Activated CD4-positive, alpha-beta T cell treated with anti-CD3 and anti-CD28 coated beads, Interleukin-2, amount 10 ng/mL, durations not matched to agents 7 days and 5 days (primary cell): ENCODE results near the gene MRPL46. TPM values are rescaled to one million over a fixed set of nuclear protein-coding genes. Genes with fewer than 3 reads are reported as not detected.
"Not testable (repeated sequence)": the region's sequence is repeated elsewhere in the genome, so short reads cannot be mapped to it uniquely, and the experiment has no call there.

Experiments used
- CTCF ChIA-PET: fragments of 350-600 bp; sonication (Branson Sonifier 250); formaldehyde crosslinking; loops from one replicate; lab custom pipeline; 2021; ENCODE audit warnings: antibody characterized with exemption; lab: Charles Lee
- POLR2A ChIA-PET: fragments of 350-600 bp; sonication (Branson Sonifier 250); formaldehyde crosslinking; loops from one replicate; lab custom pipeline; 2021; ENCODE audit warnings: antibody characterized with exemption; lab: Charles Lee
- DNase-seq: peaks from one replicate; pipeline ENCODE4 v3.0.0-alpha.2; 2020
- H3K27ac Mint-ChIP-seq: one replicate; pipeline ENCODE4 v1.8.0; 2021; ENCODE audit warnings: mild to moderate bottlenecking, moderate library complexity, mixed read lengths
- H3K27me3 Mint-ChIP-seq: one replicate; pipeline ENCODE4 v1.8.0; 2021; ENCODE audit warnings: mixed read lengths
- H3K36me3 Mint-ChIP-seq: one replicate; pipeline ENCODE4 v1.8.0; 2021; ENCODE audit warnings: low read depth, mixed read lengths
- H3K4me1 Mint-ChIP-seq: one replicate; pipeline ENCODE4 v1.8.0; 2021; ENCODE audit warnings: mixed read lengths
- H3K4me3 Mint-ChIP-seq: one replicate; pipeline ENCODE4 v1.8.0; 2021; ENCODE audit warnings: mild to moderate bottlenecking, moderate library complexity, mixed read lengths
- H3K9me3 Mint-ChIP-seq: one replicate; pipeline ENCODE4 v1.8.0; 2021; ENCODE audit warnings: mixed read lengths
- total RNA-seq, 2 experiments: library from RNA; stranded (reverse); gene quantifications; one replicate each; pipeline ENCODE4 v1.2.3, GENCODE V29; 2021

The MRPL46 gene
- total RNA-seq, 2 experiments from 2014 or later: 25.9 to 26.0 TPM

GRCh38 chr15:88453651-88454050 is 13.5 kb downstream of the MRPL46 start:
- H3K27me3 Mint-ChIP-seq: no peaks in the 10 kb centered on the region
- DNase-seq: no peak
- CTCF ChIA-PET: interaction anchor here (0.8 kb wide), 1 partner anchor 73 kb away, joined by 3 read pairs; no protein-coding TSS in a partner anchor

GRCh38 chr15:88450125-88450798 is 16.9 kb downstream of the MRPL46 start:
- peaks cover 4% of the 10 kb centered on the region for H3K4me1 Mint-ChIP-seq
- H3K4me3 Mint-ChIP-seq: no peak overlapping the region
- H3K27me3 Mint-ChIP-seq: no peaks in the 10 kb centered on the region
- H3K9me3 Mint-ChIP-seq: no peaks in the 10 kb centered on the region
- H3K36me3 Mint-ChIP-seq: no peaks in the 10 kb centered on the region
- DNase-seq: peak; percentile 74
- ChIA-PET POLR2A (no interaction called here), CTCF (interaction anchor here (0.5 to 2.4 kb wide), 7 partner anchors 10 to 204 kb away, joined by 3 to 10 read pairs (median 3); no protein-coding TSS in a partner anchor)
- H3K27ac Mint-ChIP-seq: no peak overlapping the region

More at GRCh38 chr15:88453651-88454050, 13.5 kb downstream of the MRPL46 start:
- Mint-ChIP-seq H3K4me1 (peaks cover 4% of the 10 kb centered on the region), H3K36me3 (peaks cover 2% of the 10 kb centered on the region), H3K9me3 (no peaks in the 10 kb centered on the region), H3K4me3 (no peak overlapping the region), H3K27ac (no peak overlapping the region)
- POLR2A ChIA-PET: no interaction called here

DNA sequence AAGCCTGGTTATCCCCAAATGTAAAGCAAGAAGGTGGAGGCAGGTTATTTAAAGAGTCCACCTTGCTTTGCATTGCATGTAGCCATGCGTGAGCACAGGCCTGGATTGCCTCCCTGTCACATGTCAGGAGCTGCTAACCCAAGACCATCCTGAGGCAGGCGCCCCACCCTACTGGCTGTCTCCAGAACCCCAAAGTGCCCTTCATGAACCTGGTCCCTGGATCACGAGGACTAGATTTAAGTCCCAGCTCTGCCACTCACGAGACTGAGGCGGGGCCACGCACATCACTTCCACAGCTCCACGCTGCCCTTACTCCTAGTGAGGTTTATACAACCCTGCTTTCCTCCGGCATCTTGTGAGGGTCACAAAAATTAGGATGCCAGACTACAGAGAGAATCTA is 17.6 kb downstream of the MRPL46 start:
- POLR2A ChIA-PET: no interaction called here

DNA sequence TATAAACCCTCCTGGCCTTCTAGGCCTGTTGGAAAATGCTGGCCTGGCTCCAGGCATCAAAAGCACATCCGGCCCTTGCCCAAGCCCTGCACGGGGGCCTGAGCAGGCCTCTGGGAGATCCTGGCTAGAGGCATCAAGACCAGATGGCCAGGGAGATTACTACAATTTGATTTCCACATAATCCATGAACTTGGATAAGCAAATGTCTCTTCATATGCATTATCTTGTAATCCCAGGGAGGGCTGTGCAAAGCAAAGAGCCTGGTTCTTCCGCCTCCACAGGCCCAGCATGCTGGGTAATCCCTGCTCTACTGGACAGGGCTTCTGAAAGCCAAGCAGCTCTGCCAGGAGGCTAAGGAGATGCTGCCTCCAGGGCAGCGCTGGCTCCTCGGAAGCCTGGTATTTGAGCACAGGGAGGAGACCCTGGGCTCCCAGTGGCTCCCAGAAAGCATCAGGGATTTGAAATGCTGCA is 18.2 kb downstream of the MRPL46 start:
- DNase-seq: no peak
- ChIA-PET CTCF (interaction anchor here (2.4 kb wide), 1 partner anchor 11 kb away, joined by 10 read pairs; no protein-coding TSS in a partner anchor), POLR2A (no interaction called here)

More for the DNA sequence above, 17.6 kb downstream of the MRPL46 start:
- H3K27ac Mint-ChIP-seq: no peak overlapping the region
- peaks cover 3% of the 10 kb centered on the region for H3K4me1 Mint-ChIP-seq
- CTCF ChIA-PET: interaction anchor here (0.5 to 2.4 kb wide), 6 partner anchors 11 to 203 kb away, joined by 3 to 10 read pairs (median 3); no protein-coding TSS in a partner anchor
- H3K9me3 Mint-ChIP-seq: no peaks in the 10 kb centered on the region
- DNase-seq: no peak
- H3K36me3 Mint-ChIP-seq: no peaks in the 10 kb centered on the region
- no peaks in the 10 kb centered on the region for H3K27me3 Mint-ChIP-seq
- no peak overlapping the region for H3K4me3 Mint-ChIP-seq

DNA sequence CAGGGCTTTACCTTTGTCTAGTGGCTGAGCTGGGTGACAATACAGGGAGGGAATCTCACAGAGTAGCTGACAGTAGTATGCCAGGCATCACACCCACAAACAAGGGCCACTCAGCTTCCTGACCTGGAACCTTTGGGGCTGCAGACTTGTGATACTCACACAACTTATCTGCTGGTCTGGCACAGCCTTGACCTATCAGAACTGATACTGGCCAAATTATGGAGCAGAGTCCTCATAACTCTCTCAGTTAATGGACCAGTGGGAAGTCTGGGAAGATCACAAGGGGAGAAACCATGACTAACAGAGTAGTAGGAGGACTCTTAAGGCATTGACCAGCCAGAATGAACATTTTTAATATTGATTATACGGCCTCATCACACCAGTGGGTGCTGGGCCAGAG is 19.4 kb downstream of the MRPL46 start:
- DNase-seq: no peak
- H3K4me3 Mint-ChIP-seq: no peak overlapping the region
- H3K27ac Mint-ChIP-seq: no peak overlapping the region
- POLR2A ChIA-PET: no interaction called here
- H3K9me3 Mint-ChIP-seq: peaks cover 4% of the 10 kb centered on the region
- H3K36me3 Mint-ChIP-seq: no peaks in the 10 kb centered on the region
- peaks cover 9% of the 10 kb centered on the region for H3K27me3 Mint-ChIP-seq
- CTCF ChIA-PET: interaction anchor here (2.4 kb wide), 1 partner anchor 9 kb away, joined by 10 read pairs; no protein-coding TSS in a partner anchor
- H3K4me1 Mint-ChIP-seq: peaks cover 3% of the 10 kb centered on the region

More for the DNA sequence above, 18.2 kb downstream of the MRPL46 start:
- Mint-ChIP-seq H3K27ac (no peak overlapping the region), H3K27me3 (peaks cover 2% of the 10 kb centered on the region), H3K36me3 (no peaks in the 10 kb centered on the region), H3K4me3 (no peak overlapping the region), H3K9me3 (peaks cover under 1% of the 10 kb centered on the region), H3K4me1 (peaks cover 3% of the 10 kb centered on the region)

- H3K4me1 Mint-ChIP-seq: peaks cover 3% of the 10 kb centered on the region
- H3K9me3 Mint-ChIP-seq: peaks cover 4% of the 10 kb centered on the region
- H3K4me3 Mint-ChIP-seq: no peak overlapping the region
- DNase-seq: no peak
- H3K36me3 Mint-ChIP-seq: no peaks in the 10 kb centered on the region
- peaks cover 12% of the 10 kb centered on the region for H3K27me3 Mint-ChIP-seq
- CTCF ChIA-PET: no interaction called here
- H3K27ac Mint-ChIP-seq: no peak overlapping the region
- POLR2A ChIA-PET: no interaction called here
These were observed 20.0 kb downstream of the MRPL46 start for GRCh38 chr15:88447206-88447605.

GRCh38 chr15:88441076-88441730 is 26.0 kb downstream of the MRPL46 start:
- Mint-ChIP-seq H3K27ac (no peak overlapping the region), H3K4me3 (no peak overlapping the region), H3K27me3 (peaks cover 12% of the 10 kb centered on the region), H3K9me3 (peaks cover 4% of the 10 kb centered on the region), H3K4me1 (no peaks in the 10 kb centered on the region), H3K36me3 (no peaks in the 10 kb centered on the region)
- no peak for DNase-seq
- ChIA-PET CTCF (interaction anchor here (1.1 to 1.3 kb wide), 2 partner anchors 9 to 15 kb away, joined by 3 read pairs; no protein-coding TSS in a partner anchor), POLR2A (no interaction called here)

- H3K27me3 Mint-ChIP-seq: peaks cover 16% of the 10 kb centered on the region
- no peaks in the 10 kb centered on the region for H3K4me1 Mint-ChIP-seq
- no peaks in the 10 kb centered on the region for H3K36me3 Mint-ChIP-seq
- H3K4me3 Mint-ChIP-seq: no peak overlapping the region
- POLR2A ChIA-PET: no interaction called here
- DNase-seq: no peak
- CTCF ChIA-PET: interaction anchor here (0.7 to 1.3 kb wide), 2 partner anchors 10 to 64 kb away, joined by 3 read pairs; no protein-coding TSS in a partner anchor
- no peak overlapping the region for H3K27ac Mint-ChIP-seq
- H3K9me3 Mint-ChIP-seq: peaks cover 4% of the 10 kb centered on the region
These were observed 27.2 kb downstream of the MRPL46 start for GRCh38 chr15:88440021-88440420.

GRCh38 chr15:88438181-88438580 is 29.0 kb downstream of the MRPL46 start:
- no peak for DNase-seq
- Mint-ChIP-seq H3K4me1 (no peaks in the 10 kb centered on the region), H3K36me3 (no peaks in the 10 kb centered on the region), H3K4me3 (no peak overlapping the region), H3K9me3 (no peaks in the 10 kb centered on the region), H3K27me3 (peaks cover 9% of the 10 kb centered on the region), H3K27ac (no peak overlapping the region)
- ChIA-PET POLR2A (no interaction called here), CTCF (interaction anchor here (0.6 to 1.4 kb wide), 2 partner anchors 11 to 542 kb away, joined by 3 to 10 read pairs; no protein-coding TSS in a partner anchor)

- H3K27me3 Mint-ChIP-seq, H3K9me3 Mint-ChIP-seq, POLR2A ChIA-PET, DNase-seq, H3K4me1 Mint-ChIP-seq, H3K27ac Mint-ChIP-seq, H3K36me3 Mint-ChIP-seq, H3K4me3 Mint-ChIP-seq: not testable (repeated sequence)
- CTCF ChIA-PET: interaction anchor here (1.4 kb wide), 1 partner anchor 33 kb away, joined by 3 read pairs; the partner anchor contains the start of genes MRPL46 and MRPS11
These were observed 33.1 kb downstream of the MRPL46 start for GRCh38 chr15:88434106-88434505.

DNA sequence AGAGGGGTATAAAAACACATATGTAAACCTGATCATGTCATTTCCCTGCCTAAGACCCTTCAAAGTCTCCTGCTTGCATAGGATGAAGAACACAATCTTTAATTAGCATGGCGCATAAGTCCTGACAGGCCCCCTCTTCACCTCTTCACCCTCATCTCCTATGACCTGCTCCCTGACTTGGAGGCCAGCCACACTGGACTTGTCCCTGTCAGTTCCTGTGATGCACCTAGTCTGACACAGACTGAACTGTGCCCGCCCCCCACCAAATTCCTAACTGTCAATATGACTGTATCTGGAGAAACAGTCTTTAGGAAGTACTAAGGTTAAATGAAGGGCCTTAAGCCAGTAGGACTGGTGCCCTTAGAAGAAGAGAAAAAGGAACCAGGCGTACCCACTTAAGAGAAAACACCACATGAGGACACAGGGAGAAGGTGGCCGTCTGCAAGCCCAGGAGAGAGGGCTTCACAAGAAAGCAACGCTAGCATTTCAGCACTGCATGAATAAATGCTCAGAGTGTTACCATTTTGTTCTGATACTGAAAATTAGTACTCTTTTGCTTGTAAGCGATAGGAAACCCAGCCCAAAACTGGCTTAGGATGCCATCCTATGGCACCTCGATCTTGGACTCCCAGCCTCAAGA is 34.0 kb downstream of the MRPL46 start:
- H3K4me3 Mint-ChIP-seq: no peak overlapping the region
- no peaks in the 10 kb centered on the region for H3K4me1 Mint-ChIP-seq
- CTCF ChIA-PET: no interaction called here
- DNase-seq: no peak
- H3K36me3 Mint-ChIP-seq: no peaks in the 10 kb centered on the region
- no peak overlapping the region for H3K27ac Mint-ChIP-seq
- H3K9me3 Mint-ChIP-seq: no peaks in the 10 kb centered on the region
- peaks cover 7% of the 10 kb centered on the region for H3K27me3 Mint-ChIP-seq
- POLR2A ChIA-PET: no interaction called here

GRCh38 chr15:88431441-88431840 is 35.7 kb downstream of the MRPL46 start:
- ChIA-PET CTCF (interaction anchor here (0.6 kb wide), 1 partner anchor 76 kb away, joined by 3 read pairs; no protein-coding TSS in a partner anchor), POLR2A (no interaction called here)
- H3K4me1 Mint-ChIP-seq: no peaks in the 10 kb centered on the region
- H3K27me3 Mint-ChIP-seq: peaks cover 20% of the 10 kb centered on the region
- no peaks in the 10 kb centered on the region for H3K9me3 Mint-ChIP-seq
- H3K36me3 Mint-ChIP-seq: no peaks in the 10 kb centered on the region
- H3K4me3 Mint-ChIP-seq: no peak overlapping the region
- DNase-seq: no peak
- no peak overlapping the region for H3K27ac Mint-ChIP-seq
